Measurements from ENCODE around the gene CLMP. TPM values are rescaled to one million over a fixed set of nuclear protein-coding genes. Genes with fewer than 3 reads are reported as not detected.

CLMP gene
- total and polyA plus RNA-seq, 9 donors, result 11.9 to 70.5 (median 25.3) TPM

GRCh38 chr11:123173040-123173855 lies 21.8 kb downstream of the CLMP start:
- 74 to 87% (median 75%) methylated on average over 4 of the region's 4 CpGs for WGBS, 3 donors
- intact Hi-C loops (cut with DNase I), result loop anchor here in 1 of 4 donors (10.0 kb wide), 1 partner anchor 58 kb away; no protein-coding TSS in a partner anchor
- no peak overlapping the region for H3K27ac ChIP-seq

GRCh38 chr11:123170929-123171328 lies 24.1 kb downstream of the CLMP start:
- 84 to 100% (median 92%) methylated on average over 3 of the region's 3 CpGs for WGBS, 3 donors
- peaks cover 18% of the 10 kb centered on the region for H3K4me1 ChIP-seq (ENCODE audit: insufficient read depth)
- H3K4me3 ChIP-seq, result no peak overlapping the region
- intact Hi-C loops (cut with DNase I), result loop anchor here in 1 of 4 donors (10.0 kb wide), 1 partner anchor 56 kb away; no protein-coding TSS in a partner anchor
- no peaks in the 10 kb centered on the region for H3K9me3 ChIP-seq
- no peaks in the 10 kb centered on the region for H3K36me3 ChIP-seq
- no peaks in the 10 kb centered on the region for H3K27me3 ChIP-seq
- TF ChIP-seq EP300 (IDR thresholded peaks at IDR 0.05), result no peak
- no peak for TF ChIP-seq POLR2A (IDR thresholded peaks at IDR 0.05)
- TF ChIP-seq CTCF (IDR thresholded peaks at IDR 0.05), result no peak
- no peak for DNase-seq
- no peak overlapping the region for H3K27ac ChIP-seq

More at GRCh38 chr11:123173040-123173855, 21.8 kb downstream of the CLMP start:
- Histone ChIP-seq H3K4me3 (no peak overlapping the region), H3K4me1 (ENCODE audit: insufficient read depth) (peaks cover 21% of the 10 kb centered on the region), H3K9me3 (no peaks in the 10 kb centered on the region), H3K36me3 (no peaks in the 10 kb centered on the region), H3K27me3 (no peaks in the 10 kb centered on the region)
- DNase-seq, result no peak
- TF ChIP-seq CTCF (IDR thresholded peaks at IDR 0.05) (no peak), EP300 (IDR thresholded peaks at IDR 0.05) (no peak), POLR2A (IDR thresholded peaks at IDR 0.05) (no peak)

DNA sequence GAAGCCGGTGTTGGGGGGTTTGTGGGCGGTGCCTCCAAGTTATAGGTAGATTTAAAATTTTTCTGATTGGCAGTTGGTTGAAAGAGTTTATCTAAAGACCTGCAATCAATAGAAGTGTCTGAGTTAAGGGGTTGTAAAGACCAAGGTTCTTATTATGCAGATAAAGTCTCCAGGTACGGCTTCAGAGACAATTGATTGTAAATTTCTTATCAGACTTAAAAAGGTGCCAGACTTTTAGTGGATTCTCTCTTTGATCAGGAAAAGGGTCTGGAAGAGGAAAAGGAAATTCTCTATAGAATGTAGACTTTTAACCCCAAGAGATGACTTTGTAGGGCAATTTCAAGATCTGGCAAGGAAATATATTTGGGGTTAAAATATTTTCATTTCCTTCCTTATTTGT lies 25.2 kb downstream of the CLMP start:
- intact Hi-C loops (cut with DNase I), result loop anchor here in 1 of 4 donors (10.0 kb wide), 2 partner anchors 55 to 65 kb away; no protein-coding TSS in a partner anchor
- H3K36me3 ChIP-seq, result no peaks in the 10 kb centered on the region
- H3K9me3 ChIP-seq, result no peaks in the 10 kb centered on the region
- no peak overlapping the region for H3K27ac ChIP-seq
- H3K4me3 ChIP-seq, result no peak overlapping the region
- peaks cover 11% of the 10 kb centered on the region for H3K4me1 ChIP-seq (ENCODE audit: insufficient read depth)
- no peaks in the 10 kb centered on the region for H3K27me3 ChIP-seq
- TF ChIP-seq CTCF (IDR thresholded peaks at IDR 0.05) (no peak), EP300 (IDR thresholded peaks at IDR 0.05) (no peak)
- 98 to 100% (median 100%) methylated on average over 3 of the region's 3 CpGs for WGBS, 3 donors
- DNase-seq, result no peak

- peaks cover 6% of the 10 kb centered on the region for H3K4me1 ChIP-seq (ENCODE audit: insufficient read depth)
- WGBS, 3 donors, result 43 to 70% (median 65%) methylated on average over 3 of the region's 3 CpGs
- intact Hi-C loops (cut with DNase I), result loop anchor here in 1 of 4 donors (10.0 kb wide), 1 partner anchor 66 kb away; no protein-coding TSS in a partner anchor
Observed at GRCh38 chr11:123168955-123169484, 26.0 kb downstream of the CLMP start.

More at GRCh38 chr11:123168955-123169484, 26.0 kb downstream of the CLMP start:
- H3K4me3 ChIP-seq, result no peak overlapping the region
- H3K9me3 ChIP-seq, result no peaks in the 10 kb centered on the region
- DNase-seq, result no peak
- H3K36me3 ChIP-seq, result no peaks in the 10 kb centered on the region
- no peaks in the 10 kb centered on the region for H3K27me3 ChIP-seq
- TF ChIP-seq EP300 (IDR thresholded peaks at IDR 0.05) (no peak), CTCF (IDR thresholded peaks at IDR 0.05) (no peak), POLR2A (IDR thresholded peaks at IDR 0.05) (no peak)
- H3K27ac ChIP-seq, result no peak overlapping the region

Measured in ovary (tissue), 9 donors.